HepG2 (cell line): ENCODE data around the gene ACOT4. TPM values are rescaled to one million over a fixed set of nuclear protein-coding genes. Genes with fewer than 3 reads are reported as not detected.

ENCODE experiments used
- ATAC-seq: fragments of 200-7000 bp; cut with Tn5 transposase; 3 replicates; pipeline ENCODE4 v1.9.1; 2020; ENCODE audit warnings: mild to moderate bottlenecking, moderate library complexity
- BruUV-seq: library from RNA; stranded (reverse); fragments of 400-500 nt; replicated peaks from 2 replicates; lab custom pipeline; 2021; lab: Mats Ljungman, UMichigan
- CTCF ChIA-PET: fragments of 300-600 bp; formaldehyde crosslinking; extraction: SDS; loops from one replicate; lab custom pipeline; 2021; ENCODE audit warnings: low total read pairs, inconsistent platforms, low intra/inter-chr PET ratio; lab: Yijun Ruan, JAX
- POLR2A ChIA-PET: fragments of 350-600 bp; sonication (Branson Sonifier 250); formaldehyde crosslinking; loops from one replicate; lab custom pipeline; 2020; ENCODE audit warnings: antibody characterized with exemption, inconsistent platforms; lab: Yijun Ruan, JAX
- DNase-seq: peaks from one replicate; pipeline ENCODE4 v3.0.0-alpha.2; 2015; ENCODE audit warnings: low spot score
- FAIRE-seq: peaks from 3 replicates; lab custom pipeline; 2011; peaks lifted over from hg19 to GRCh38; lab: Jason Lieb, UNC
- H2AFZ ChIP-seq: one replicate; pipeline ENCODE4 v1.6.1; 2011; ENCODE audit warnings: low read length, inconsistent platforms
- H3K27ac ChIP-seq: fragments of 300-600 bp; 3 replicates; pipeline ENCODE4 v1.8.0; 2011; ENCODE audit warnings: mixed run types, mild to moderate bottlenecking, mixed read lengths, low read length, inconsistent platforms; ENCODE audit not compliant: insufficient read depth; ENCODE audit errors: extremely low read length
- H3K27me3 ChIP-seq, 2 experiments: fragments of 200-600 bp in 1 of 2; 2 replicates in 1 of 2; 3 replicates in 1 of 2; pipeline versions ENCODE4 v1.6.0 to v1.8.0; 2011; ENCODE audit warnings: low read length in 2 of 2, mild to moderate bottlenecking in 2 of 2, moderate library complexity in 2 of 2, inconsistent platforms in 1 of 2; ENCODE audit not compliant: insufficient read depth in 2 of 2, control insufficient read depth in 1 of 2
- H3K36me3 ChIP-seq, 2 experiments: fragments of 200-600 bp in 1 of 2; replicated peaks in 1 of 2; 2 replicates in 1 of 2; 3 replicates in 1 of 2; pipeline versions ENCODE4 v1.5.1 to v1.8.0; 2011; ENCODE audit warnings: low read length in 2 of 2, inconsistent platforms in 1 of 2; ENCODE audit not compliant: insufficient read depth in 2 of 2, control insufficient read depth in 1 of 2
- H3K4me1 ChIP-seq: 2 replicates; pipeline ENCODE4 v1.5.1; 2012; ENCODE audit warnings: low read length, inconsistent platforms; ENCODE audit not compliant: insufficient read depth
- H3K4me2 ChIP-seq: 2 replicates; pipeline ENCODE4 v1.6.0; 2011; ENCODE audit warnings: low read depth, low read length, inconsistent platforms
- H3K4me3 ChIP-seq, 3 experiments: fragments of 200-600 bp in 1 of 3; sonication (generic), shearing (Covaris generic) in 1 of 3; replicated peaks in 1 of 3; 2 replicates each; pipeline ENCODE4 v1.5.1; 2011 to 2016; ENCODE audit warnings: low read length in 3 of 3, inconsistent platforms in 2 of 3, low read depth in 2 of 3, mild to moderate bottlenecking in 2 of 3, control low read depth in 1 of 3, mixed read lengths in 1 of 3; ENCODE audit not compliant: insufficient read depth in 1 of 3
- H3K79me2 ChIP-seq: one replicate; pipeline ENCODE4 v1.6.1; 2011; ENCODE audit warnings: low read length, inconsistent platforms; ENCODE audit not compliant: insufficient read depth
- H3K9ac ChIP-seq: 2 replicates; pipeline ENCODE4 v1.6.0; 2011; ENCODE audit warnings: mild to moderate bottlenecking, low read depth, low read length, inconsistent platforms; ENCODE audit not compliant: insufficient read depth
- H3K9me3 ChIP-seq: 2 replicates; pipeline ENCODE4 v1.5.1; 2012; ENCODE audit warnings: mild to moderate bottlenecking, low read length
- H4K20me1 ChIP-seq: 2 replicates; pipeline ENCODE4 v1.6.0; 2011; ENCODE audit warnings: inconsistent platforms, mild to moderate bottlenecking, low read length, moderate library complexity; ENCODE audit not compliant: insufficient read depth
- GABPB1 ChIP-seq: IDR thresholded peaks from 2 replicates; pipeline ENCODE4 v1.6.1; 2016; ENCODE audit warnings: mild to moderate bottlenecking, missing genetic modification reagents, moderate library complexity, missing compliant biosample characterization
- PHF8 ChIP-seq: sonication (generic); formaldehyde crosslinking; IDR thresholded peaks from 2 replicates; pipeline ENCODE4 v1.5.0; 2020; ENCODE audit warnings: missing genetic modification reagents
- TCF7 ChIP-seq: sonication (generic); IDR thresholded peaks from 2 replicates; pipeline ENCODE4 v1.6.1; 2016; ENCODE audit warnings: antibody characterized with exemption, low read depth
- ZGPAT ChIP-seq: IDR thresholded peaks from 2 replicates; pipeline ENCODE4 v1.6.1; 2016; ENCODE audit warnings: mild to moderate bottlenecking
- ZNF17 ChIP-seq: sonication (generic); formaldehyde crosslinking; IDR thresholded peaks from 2 replicates; pipeline ENCODE4 v1.5.0; 2020; ENCODE audit warnings: mild to moderate bottlenecking, missing genetic modification reagents
- ZNF329 ChIP-seq: sonication (generic); formaldehyde crosslinking; IDR thresholded peaks from 2 replicates; pipeline ENCODE4 v1.9.0; 2021; ENCODE audit warnings: low read depth, mild to moderate bottlenecking, missing genetic modification reagents
- WGBS: methylation state at CpG from one replicate; pipeline ENCODE4 v1.1.6; 2017; ENCODE audit warnings: low lambda C conversion rate; 5-methylcytosine and 5-hydroxymethylcytosine counted together
- in situ Hi-C: cut with HindIII; loops from 2 replicates; pipeline ENCODE4 v1.10.0; 2017; ENCODE audit warnings: low pct_unique_long_range_greater_than_20kb; ENCODE audit not compliant: extremely low pct_ligation_motif_present
- intact Hi-C: fragments of 100-400 bp; cut with micrococcal nuclease; formaldehyde crosslinking; loops from one replicate; pipeline ENCODE4 v1.10.0; 2022; ENCODE audit not compliant: unreplicated experiment
- polyA plus RNA-seq, 8 experiments: library from polyadenylated mRNA; depleted of rRNA in 3 of 8; stranded (reverse) in 7 of 8; unstranded in 1 of 8; fragments of >200 nt; fragmentation: Illumina TruSeq in 4 of 8; extraction: Trizol in 4 of 8; gene quantifications; 2 replicates each; pipeline versions ENCODE4 v1.2.1 to v1.2.3, GENCODE V29; 2011 to 2016; ENCODE audit warnings: low read depth in 4 of 8, missing spikeins in 1 of 8, mixed read lengths in 1 of 8; ENCODE audit not compliant: insufficient read depth in 1 of 8
- total RNA-seq, 5 experiments: library from RNA; depleted of rRNA; stranded (reverse); fragments of >200 nt; fragmentation: Illumina TruSeq; extraction: Trizol; gene quantifications; 2 replicates each; pipeline ENCODE4 v1.2.3, GENCODE V29; 2016; ENCODE audit warnings: low read depth in 1 of 5
- TF ChIP-seq, protein P1 (sequence below): sonication (generic); formaldehyde crosslinking; IDR thresholded peaks from 2 replicates; pipeline ENCODE4 v1.4.0; 2020; ENCODE audit warnings: missing genetic modification reagents
- TF ChIP-seq, protein P2 (sequence below): IDR thresholded peaks from 2 replicates; pipeline ENCODE4 v1.4.0; 2020; ENCODE audit warnings: mild to moderate bottlenecking, missing genetic modification reagents
- TF ChIP-seq, protein P3 (sequence below): IDR thresholded peaks from 2 replicates; pipeline ENCODE4 v1.6.1; 2016; ENCODE audit warnings: mild to moderate bottlenecking, missing biosample characterization, missing genetic modification reagents

ACOT4 gene
- total and polyA plus RNA-seq, 2 of the 13 experiments (the other 11 are each of a cell fraction or from before 2014, with no cell fraction given): 0.04 to 0.05 TPM

- peak overlapping the region in 2 of 3 experiments; percentile 49 to 68; a peak in 3 of 6 replicates for H3K4me3 ChIP-seq
- no peak overlapping the region; the same call in 1 of the 2 replicates for H3K9ac ChIP-seq
- DNase-seq (no peak), FAIRE-seq (no peak), ATAC-seq (peak; percentile 47)
- no peak overlapping the region for H2AFZ ChIP-seq
- no TSS peak for BruUV-seq
- no peaks in the 10 kb centered on the region for H3K79me2 ChIP-seq
- CTCF ChIA-PET: interaction anchor here (1.4 to 1.6 kb wide), 2 partner anchors 96 to 125 kb away, joined by 3 to 8 read pairs; no protein-coding TSS in a partner anchor
- H3K27ac ChIP-seq: no peak overlapping the region
- no peaks in the 10 kb centered on the region for H3K36me3 ChIP-seq
- 86% methylated on average over 30 of the region's 53 CpGs for WGBS
- POLR2A ChIA-PET: interaction anchor here (0.5 to 1.6 kb wide), 2 partner anchors 66 to 410 kb away, joined by 3 to 4 read pairs; partner anchors contain the start of gene ACOT2
- peaks cover 36% of the 10 kb centered on the region for H3K4me1 ChIP-seq
- H4K20me1 ChIP-seq: no peaks in the 10 kb centered on the region
- no peaks in the 10 kb centered on the region for H3K27me3 ChIP-seq
- intact Hi-C loops (loop anchor here (10.0 kb wide), 1 partner anchor 59 kb away; no protein-coding TSS in a partner anchor), in situ Hi-C loops (loop anchor here (5.0 to 10.0 kb wide), 2 partner anchors 59 to 127 kb away; no protein-coding TSS in a partner anchor)
- no peaks in the 10 kb centered on the region for H3K9me3 ChIP-seq
- H3K4me2 ChIP-seq: peak overlapping the region; percentile 91
- TF ChIP-seq GABPB1 (CRISPR knock-in tag) (0 out of 2 replicates have a peak, but pooled peaks have one; percentile 8), ZNF17 (CRISPR knock-in tag) (no peak), ZGPAT (CRISPR knock-in tag) (0 out of 2 replicates have a peak, but pooled peaks have one; percentile 1), ZNF329 (CRISPR knock-in tag) (no peak), PHF8 (CRISPR knock-in tag) (peak; percentile 24; the same call in 1 of the 2 replicates), TCF7 (no peak)
- TF ChIP-seq, protein P1, sequence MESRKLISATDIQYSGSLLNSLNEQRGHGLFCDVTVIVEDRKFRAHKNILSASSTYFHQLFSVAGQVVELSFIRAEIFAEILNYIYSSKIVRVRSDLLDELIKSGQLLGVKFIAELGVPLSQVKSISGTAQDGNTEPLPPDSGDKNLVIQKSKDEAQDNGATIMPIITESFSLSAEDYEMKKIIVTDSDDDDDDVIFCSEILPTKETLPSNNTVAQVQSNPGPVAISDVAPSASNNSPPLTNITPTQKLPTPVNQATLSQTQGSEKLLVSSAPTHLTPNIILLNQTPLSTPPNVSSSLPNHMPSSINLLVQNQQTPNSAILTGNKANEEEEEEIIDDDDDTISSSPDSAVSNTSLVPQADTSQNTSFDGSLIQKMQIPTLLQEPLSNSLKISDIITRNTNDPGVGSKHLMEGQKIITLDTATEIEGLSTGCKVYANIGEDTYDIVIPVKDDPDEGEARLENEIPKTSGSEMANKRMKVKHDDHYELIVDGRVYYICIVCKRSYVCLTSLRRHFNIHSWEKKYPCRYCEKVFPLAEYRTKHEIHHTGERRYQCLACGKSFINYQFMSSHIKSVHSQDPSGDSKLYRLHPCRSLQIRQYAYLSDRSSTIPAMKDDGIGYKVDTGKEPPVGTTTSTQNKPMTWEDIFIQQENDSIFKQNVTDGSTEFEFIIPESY (CRISPR knock-in tag): peak; percentile 29; the same call in 1 of the 2 replicates
- TF ChIP-seq, protein P2, sequence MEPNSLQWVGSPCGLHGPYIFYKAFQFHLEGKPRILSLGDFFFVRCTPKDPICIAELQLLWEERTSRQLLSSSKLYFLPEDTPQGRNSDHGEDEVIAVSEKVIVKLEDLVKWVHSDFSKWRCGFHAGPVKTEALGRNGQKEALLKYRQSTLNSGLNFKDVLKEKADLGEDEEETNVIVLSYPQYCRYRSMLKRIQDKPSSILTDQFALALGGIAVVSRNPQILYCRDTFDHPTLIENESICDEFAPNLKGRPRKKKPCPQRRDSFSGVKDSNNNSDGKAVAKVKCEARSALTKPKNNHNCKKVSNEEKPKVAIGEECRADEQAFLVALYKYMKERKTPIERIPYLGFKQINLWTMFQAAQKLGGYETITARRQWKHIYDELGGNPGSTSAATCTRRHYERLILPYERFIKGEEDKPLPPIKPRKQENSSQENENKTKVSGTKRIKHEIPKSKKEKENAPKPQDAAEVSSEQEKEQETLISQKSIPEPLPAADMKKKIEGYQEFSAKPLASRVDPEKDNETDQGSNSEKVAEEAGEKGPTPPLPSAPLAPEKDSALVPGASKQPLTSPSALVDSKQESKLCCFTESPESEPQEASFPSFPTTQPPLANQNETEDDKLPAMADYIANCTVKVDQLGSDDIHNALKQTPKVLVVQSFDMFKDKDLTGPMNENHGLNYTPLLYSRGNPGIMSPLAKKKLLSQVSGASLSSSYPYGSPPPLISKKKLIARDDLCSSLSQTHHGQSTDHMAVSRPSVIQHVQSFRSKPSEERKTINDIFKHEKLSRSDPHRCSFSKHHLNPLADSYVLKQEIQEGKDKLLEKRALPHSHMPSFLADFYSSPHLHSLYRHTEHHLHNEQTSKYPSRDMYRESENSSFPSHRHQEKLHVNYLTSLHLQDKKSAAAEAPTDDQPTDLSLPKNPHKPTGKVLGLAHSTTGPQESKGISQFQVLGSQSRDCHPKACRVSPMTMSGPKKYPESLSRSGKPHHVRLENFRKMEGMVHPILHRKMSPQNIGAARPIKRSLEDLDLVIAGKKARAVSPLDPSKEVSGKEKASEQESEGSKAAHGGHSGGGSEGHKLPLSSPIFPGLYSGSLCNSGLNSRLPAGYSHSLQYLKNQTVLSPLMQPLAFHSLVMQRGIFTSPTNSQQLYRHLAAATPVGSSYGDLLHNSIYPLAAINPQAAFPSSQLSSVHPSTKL: 0 out of 2 replicates have a peak, but pooled peaks have one; percentile 0
- TF ChIP-seq, protein P3, sequence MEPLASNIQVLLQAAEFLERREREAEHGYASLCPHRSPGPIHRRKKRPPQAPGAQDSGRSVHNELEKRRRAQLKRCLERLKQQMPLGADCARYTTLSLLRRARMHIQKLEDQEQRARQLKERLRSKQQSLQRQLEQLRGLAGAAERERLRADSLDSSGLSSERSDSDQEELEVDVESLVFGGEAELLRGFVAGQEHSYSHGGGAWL (CRISPR knock-in tag): peak; percentile 26; the same call in 1 of the 2 replicates
These were observed 42.5 kb downstream of the ACOT4 start for GRCh38 chr14:73634011-73634833.
